IMR-90 (cell line): ENCODE results near the gene TMEM97. TPM values are rescaled to one million over a fixed set of nuclear protein-coding genes. Genes with fewer than 3 reads are reported as not detected.
A peak's percentile ranks its signal among the peaks of the same experiment; 100 is the strongest.

Experiments used
- ATAC-seq: fragments of 200-7000 bp; cut with Tn5 transposase; 2 replicates; pipeline ENCODE4 v1.9.1; 2020; ENCODE audit warnings: low read depth, mild to moderate bottlenecking, moderate library complexity
- BruUV-seq: library from RNA; stranded (reverse); fragments of 400-500 nt; replicated peaks from 2 replicates; lab custom pipeline; 2021; lab: Mats Ljungman, UMichigan
- CTCF ChIA-PET: fragments of 300-600 bp; formaldehyde crosslinking; extraction: SDS; loops from one replicate; lab custom pipeline; 2021; ENCODE audit warnings: antibody characterized with exemption; lab: Yijun Ruan, JAX
- POLR2A ChIA-PET: fragments of 300-600 bp; sonication (Branson Sonifier 250); formaldehyde crosslinking; loops from one replicate; lab custom pipeline; 2022; ENCODE audit warnings: antibody characterized with exemption; ENCODE audit not compliant: unreplicated experiment; lab: Charles Lee
- DNase-seq: peaks from one replicate; pipeline ENCODE4 v3.0.0; 2013
- H2AFZ ChIP-seq: replicated peaks from 2 replicates; pipeline ENCODE3; 2013; ENCODE audit warnings: low read length, mild to moderate bottlenecking; ENCODE audit not compliant: poor library complexity
- H2AK5ac ChIP-seq: 2 replicates; pipeline ENCODE4 v1.6.1; 2013; ENCODE audit warnings: low read depth, low read length, inconsistent platforms
- H2AK9ac ChIP-seq: replicated peaks from 2 replicates; pipeline ENCODE3; 2013; ENCODE audit warnings: mild to moderate bottlenecking, low read depth, low read length, moderate library complexity; ENCODE audit not compliant: poor library complexity
- H2BK120ac ChIP-seq: 2 replicates; pipeline ENCODE4 v1.6.1; 2013; ENCODE audit warnings: low read depth, low read length, inconsistent platforms
- H2BK15ac ChIP-seq: 3 replicates; pipeline ENCODE4 v1.6.1; 2013; ENCODE audit warnings: low read depth, low read length, inconsistent platforms
- H2BK20ac ChIP-seq: 2 replicates; pipeline ENCODE4 v1.6.1; 2013; ENCODE audit warnings: low read depth, mild to moderate bottlenecking, inconsistent platforms, low read length, moderate library complexity
- H2BK5ac ChIP-seq: 2 replicates; pipeline ENCODE4 v1.6.1; 2013; ENCODE audit warnings: mild to moderate bottlenecking, low read depth, low read length, inconsistent platforms; ENCODE audit not compliant: poor library complexity, severe bottlenecking
- H3K14ac ChIP-seq: replicated peaks from 2 replicates; pipeline ENCODE4 v1.6.1; 2013; ENCODE audit warnings: low read depth, low read length, inconsistent platforms
- H3K18ac ChIP-seq: 2 replicates; pipeline ENCODE4 v1.6.1; 2013; ENCODE audit warnings: low read depth, low read length, control low read depth
- H3K23ac ChIP-seq: 2 replicates; pipeline ENCODE4 v1.6.1; 2013; ENCODE audit warnings: low read depth, low read length, inconsistent platforms
- H3K27ac ChIP-seq: 2 replicates; pipeline ENCODE4 v1.5.1; 2013; ENCODE audit warnings: mild to moderate bottlenecking, control low read depth, low read length; ENCODE audit not compliant: insufficient read depth
- H3K27me3 ChIP-seq: 2 replicates; pipeline ENCODE4 v1.6.1; 2013; ENCODE audit warnings: low read length; ENCODE audit not compliant: control insufficient read depth, insufficient read depth
- H3K36me3 ChIP-seq: 2 replicates; pipeline ENCODE4 v1.6.1; 2013; ENCODE audit warnings: low read length, mixed read lengths; ENCODE audit not compliant: control insufficient read depth, insufficient read depth
- H3K4ac ChIP-seq: 2 replicates; pipeline ENCODE4 v1.6.1; 2013; ENCODE audit warnings: low read depth, low read length, inconsistent platforms
- H3K4me1 ChIP-seq: 2 replicates; pipeline ENCODE4 v1.6.1; 2013; ENCODE audit warnings: low read length, mixed read lengths; ENCODE audit not compliant: control insufficient read depth, insufficient read depth
- H3K4me2 ChIP-seq: 2 replicates; pipeline ENCODE4 v1.6.1; 2013; ENCODE audit warnings: low read depth, mild to moderate bottlenecking, control low read depth, low read length, moderate library complexity
- H3K4me3 ChIP-seq: 2 replicates; pipeline ENCODE4 v1.5.1; 2013; ENCODE audit warnings: low read depth, mild to moderate bottlenecking, control low read depth, low read length, moderate library complexity; ENCODE audit not compliant: insufficient read depth
- H3K56ac ChIP-seq: 2 replicates; pipeline ENCODE4 v1.6.1; 2013; ENCODE audit warnings: low read length, inconsistent platforms; ENCODE audit not compliant: insufficient read depth; ENCODE audit errors: extremely low read depth
- H3K79me1 ChIP-seq, 2 experiments: 2 replicates each; pipeline ENCODE4 v1.6.1; 2013; ENCODE audit warnings: low read length in 2 of 2, inconsistent platforms in 1 of 2, low read depth in 1 of 2
- H3K9ac ChIP-seq: 2 replicates; pipeline ENCODE4 v1.6.1; 2013; ENCODE audit warnings: low read depth, low read length, control low read depth
- H3K9me1 ChIP-seq: 2 replicates; pipeline ENCODE4 v1.6.1; 2013; ENCODE audit warnings: low read length, inconsistent platforms; ENCODE audit not compliant: insufficient read depth
- H3K9me3 ChIP-seq: 2 replicates; pipeline ENCODE4 v1.6.1; 2013; ENCODE audit warnings: low read length; ENCODE audit not compliant: control insufficient read depth, insufficient read depth
- H4K20me1 ChIP-seq: 2 replicates; pipeline ENCODE4 v1.6.1; 2013; ENCODE audit warnings: low read length, inconsistent platforms; ENCODE audit not compliant: insufficient read depth
- H4K5ac ChIP-seq: 2 replicates; pipeline ENCODE4 v1.6.1; 2013; ENCODE audit warnings: mild to moderate bottlenecking, low read depth, low read length, control low read depth
- H4K8ac ChIP-seq, 2 experiments: 2 replicates each; pipeline ENCODE4 v1.6.1; 2013; ENCODE audit warnings: low read depth in 2 of 2, low read length in 2 of 2, control low read depth in 1 of 2, inconsistent platforms in 1 of 2
- H4K91ac ChIP-seq: 2 replicates; pipeline ENCODE4 v1.6.1; 2013; ENCODE audit warnings: low read depth, low read length, inconsistent platforms; ENCODE audit not compliant: insufficient read depth
- BHLHE40 ChIP-seq: fragments of 150-350 bp; IDR thresholded peaks from 2 replicates; pipeline ENCODE4 v1.6.1; 2016; ENCODE audit warnings: mild to moderate bottlenecking, low read depth, low read length
- CEBPB ChIP-seq: IDR thresholded peaks from 2 replicates; pipeline ENCODE4 v1.6.1; 2012; ENCODE audit warnings: low read depth, low read length, improper control_type of control experiment
- CHD1 ChIP-seq: IDR thresholded peaks from 2 replicates; pipeline ENCODE4 v1.6.1; 2012; ENCODE audit warnings: low read depth, low read length, improper control_type of control experiment
- ELK1 ChIP-seq: fragments of 150-350 bp; IDR thresholded peaks from 2 replicates; pipeline ENCODE4 v1.6.1; 2016; ENCODE audit warnings: low read depth, mild to moderate bottlenecking, low read length, moderate library complexity, borderline replicate concordance
- FOS ChIP-seq: fragments of 150-350 bp; IDR thresholded peaks from 2 replicates; pipeline ENCODE4 v1.6.1; 2016; ENCODE audit warnings: low read depth, low read length
- MAFK ChIP-seq: IDR thresholded peaks from 2 replicates; pipeline ENCODE4 v1.6.1; 2012; ENCODE audit warnings: low read depth, low read length, improper control_type of control experiment
- MAZ ChIP-seq: IDR thresholded peaks from 2 replicates; pipeline ENCODE4 v1.6.1; 2012; ENCODE audit warnings: low read depth, mild to moderate bottlenecking, low read length, improper control_type of control experiment, moderate library complexity, borderline replicate concordance
- MXI1 ChIP-seq: IDR thresholded peaks from 2 replicates; pipeline ENCODE4 v1.6.1; 2012; ENCODE audit warnings: low read depth, mild to moderate bottlenecking, low read length, moderate library complexity, borderline replicate concordance
- NFE2L2 ChIP-seq: fragments of 150-350 bp; IDR thresholded peaks from 2 replicates; pipeline ENCODE4 v1.6.1; 2016; ENCODE audit warnings: low read depth, mild to moderate bottlenecking, low read length
- POLR2A ChIP-seq: IDR thresholded peaks from 2 replicates; pipeline ENCODE4 v1.6.1; 2012; ENCODE audit warnings: mild to moderate bottlenecking, low read depth, low read length
- RAD21 ChIP-seq: IDR thresholded peaks from 2 replicates; pipeline ENCODE4 v1.6.1; 2012; ENCODE audit warnings: low read length, improper control_type of control experiment
- RCOR1 ChIP-seq: IDR thresholded peaks from 2 replicates; pipeline ENCODE4 v1.6.1; 2012; ENCODE audit warnings: mild to moderate bottlenecking, low read length, improper control_type of control experiment; ENCODE audit not compliant: insufficient replicate concordance
- RFX5 ChIP-seq: IDR thresholded peaks from 2 replicates; pipeline ENCODE4 v1.8.0; 2012; ENCODE audit warnings: low read depth, mild to moderate bottlenecking, low read length, moderate library complexity
- SMC3 ChIP-seq: fragments of 150-350 bp; IDR thresholded peaks from 2 replicates; pipeline ENCODE4 v1.6.1; 2016; ENCODE audit warnings: low read depth, mild to moderate bottlenecking, antibody characterized with exemption, low read length, moderate library complexity
- USF2 ChIP-seq: fragments of 150-350 bp; IDR thresholded peaks from 2 replicates; pipeline ENCODE4 v1.6.1; 2017; ENCODE audit warnings: mild to moderate bottlenecking, antibody characterized with exemption, low read length, low read depth
- WGBS, 2 experiments: methylation state at CpG; one replicate each; pipeline versions ENCODE4 v1.1.5 to v1.1.7; 2013; ENCODE audit warnings: missing lambda C conversion rate in 2 of 2; ENCODE audit not compliant: insufficient read length in 1 of 2; ENCODE audit errors: extremely low coverage in 2 of 2; 5-methylcytosine and 5-hydroxymethylcytosine counted together
- dilution Hi-C: fragments of 300-500 bp; cut with HindIII; formaldehyde crosslinking; loops from one replicate; pipeline ENCODE4 v1.14.3; 2018; ENCODE audit warnings: low sequenced_read_pairs; ENCODE audit not compliant: unreplicated experiment
- in situ Hi-C: fragments of 300-500 bp; cut with MboI; formaldehyde crosslinking; loops from 3 replicates; pipeline ENCODE4 v1.14.3; 2019; ENCODE audit warnings: low sequenced_read_pairs, inconsistent platforms, mixed read lengths
- intact Hi-C: fragments of 100-400 bp; cut with micrococcal nuclease; formaldehyde crosslinking; loops from 2 replicates; pipeline ENCODE4 v1.10.0; 2022
- polyA plus RNA-seq, 3 experiments: library from polyadenylated mRNA; depleted of rRNA; stranded (reverse); fragments of >200 nt; gene quantifications; 2 replicates each; pipeline ENCODE4 v1.2.3, GENCODE V29; 2012; ENCODE audit warnings: low replicate concordance in 1 of 3
- total RNA-seq: library from RNA; depleted of rRNA; stranded (reverse); fragments of >200 nt; gene quantifications from 2 replicates; pipeline ENCODE4 v1.2.3, GENCODE V29; 2012

Gene TMEM97
- total and polyA plus RNA-seq, 2 of the 4 experiments (the other 2 are of a cell fraction) = 12.3 to 21.3 TPM

DNA sequence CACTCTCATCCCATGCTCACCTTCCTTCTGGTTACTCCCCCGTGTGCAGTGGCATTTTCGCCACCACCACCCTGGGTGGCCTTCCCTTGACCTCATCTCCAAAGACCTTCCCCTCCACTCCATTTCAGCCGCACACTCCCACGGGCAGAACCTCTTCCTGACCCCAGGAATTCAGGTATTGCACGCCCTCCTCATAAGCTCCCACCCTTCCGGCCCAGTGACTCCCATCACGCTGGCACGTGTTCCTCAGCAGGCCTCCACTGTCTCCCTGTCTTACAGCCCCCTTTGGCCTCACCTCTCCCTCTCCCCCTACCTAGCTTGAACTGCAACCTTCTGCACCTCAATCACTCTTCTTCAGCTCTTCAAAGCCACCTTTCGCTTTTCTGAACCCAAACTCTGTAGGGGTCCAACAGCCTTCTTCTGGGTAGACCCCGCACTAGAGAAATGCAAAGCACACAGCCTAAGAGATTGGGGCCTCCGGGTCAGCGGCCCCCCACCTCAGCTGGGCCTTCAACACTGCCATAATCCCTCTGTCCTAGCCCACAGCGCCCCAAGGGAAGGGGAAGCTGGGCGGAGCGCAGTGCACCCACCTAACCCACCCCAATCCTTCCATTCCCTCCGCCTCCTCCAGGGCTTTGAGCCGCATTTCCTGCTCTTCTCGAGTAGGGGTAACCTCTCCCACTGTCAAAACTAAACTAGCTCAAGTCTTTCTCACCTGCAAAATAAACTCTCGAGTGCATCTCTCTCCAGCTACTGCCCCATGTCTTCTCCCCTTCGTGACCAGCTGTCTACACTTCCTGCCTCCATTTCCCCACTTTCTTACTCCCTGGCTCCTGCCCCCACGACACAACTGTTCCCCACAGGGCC lies 1.7 kb upstream of the TMEM97 start:
- Histone ChIP-seq H3K27ac (no peak overlapping the region), H3K4me2 (no peak overlapping the region), H3K9ac (no peak overlapping the region), H3K4me1 (peaks cover 4% of the 10 kb centered on the region; the same call in 1 of the 2 replicates), H3K14ac (no peak overlapping the region), H3K36me3 (no peaks in the 10 kb centered on the region), H4K5ac (no peak overlapping the region), H3K9me3 (no peaks in the 10 kb centered on the region), H3K9me1 (peaks cover 3% of the 10 kb centered on the region; the same call in 1 of the 2 replicates), H3K4ac (no peak overlapping the region), H3K18ac (no peak overlapping the region), H4K91ac (no peak overlapping the region), H4K8ac (no peak overlapping the region), H4K20me1 (no peaks in the 10 kb centered on the region), H3K27me3 (no peaks in the 10 kb centered on the region; the same call in 1 of the 2 replicates), H3K79me1 (peaks cover 16 to 21% of the 10 kb centered on the region in 2 experiments; a peak in 3 of 4 replicates), H2BK5ac (no peak overlapping the region), H3K23ac (no peak overlapping the region), H2AK5ac (0 out of 2 replicates have a peak overlapping the region, but pooled peaks have one; percentile 31), H3K56ac (no peak overlapping the region), H3K4me3 (no peak overlapping the region), H2AK9ac (no peak overlapping the region), H2BK20ac (no peak overlapping the region), H2BK15ac (no peak overlapping the region), H2BK120ac (no peak overlapping the region), H2AFZ (peak overlapping the region; percentile 100)
- ATAC-seq (no peak), DNase-seq (no peak)
- WGBS, 2 experiments = 77% methylated on average over 13 of the region's 21 CpGs; no CpG with 5 or more reads in 1 of the 2 experiments
- ChIA-PET POLR2A (interaction anchor here (0.6 kb wide), 1 partner anchor 39 kb away, joined by 3 read pairs; no protein-coding TSS in a partner anchor), CTCF (no interaction called here)
- in situ Hi-C loops = no loop called here
- BruUV-seq = no TSS peak
- dilution Hi-C loops = no loop called here
- intact Hi-C loops = loop anchor here (5.0 kb wide), 1 partner anchor 425 kb away; the partner anchor contains the start of gene LYRM9
- TF ChIP-seq CEBPB (no peak), SMC3 (no peak), CHD1 (no peak), NFE2L2 (no peak), ELK1 (no peak), MAZ (no peak), MXI1 (no peak), BHLHE40 (no peak), USF2 (no peak), FOS (no peak), RCOR1 (no peak), RFX5 (no peak), RAD21 (no peak), POLR2A (no peak), MAFK (no peak)
